WTC11 (cell line): ENCODE measurements around the gene SUGT1. TPM values are rescaled to one million over a fixed set of nuclear protein-coding genes. Genes with fewer than 3 reads are reported as not detected.
"Not testable (repeated sequence)": the region's sequence is repeated elsewhere in the genome, so short reads cannot be mapped to it uniquely, and the experiment has no call there.

Experiments used
- ATAC-seq: fragments of 200-7000 bp; cut with Tn5 transposase; 2 replicates; pipeline ENCODE4 v1.10.0; 2021; ENCODE audit warnings: mild to moderate bottlenecking, moderate library complexity
- CTCF ChIA-PET: fragments of 300-600 bp; sonication (Branson Sonifier 250); formaldehyde crosslinking; loops from one replicate; lab custom pipeline; 2021; ENCODE audit warnings: antibody characterized with exemption; lab: Charles Lee
- POLR2A ChIA-PET: fragments of 350-600 bp; sonication (Branson Sonifier 250); formaldehyde crosslinking; loops from one replicate; lab custom pipeline; 2021; ENCODE audit warnings: antibody characterized with exemption; lab: Charles Lee
- DNase-seq: peaks from one replicate; pipeline ENCODE4 v3.0.0; 2021; ENCODE audit warnings: low spot score
- H3K27ac Mint-ChIP-seq: 2 replicates; pipeline ENCODE4 v1.8.0; 2021; ENCODE audit warnings: mixed read lengths
- H3K27me3 Mint-ChIP-seq: 2 replicates; pipeline ENCODE4 v1.8.0; 2021; ENCODE audit warnings: low read depth, mild to moderate bottlenecking, moderate library complexity, mixed read lengths
- H3K36me3 Mint-ChIP-seq: 2 replicates; pipeline ENCODE4 v1.8.0; 2021; ENCODE audit warnings: mixed read lengths
- H3K4me1 Mint-ChIP-seq: 2 replicates; pipeline ENCODE4 v1.8.0; 2022; ENCODE audit warnings: mixed read lengths
- H3K4me3 Mint-ChIP-seq: 2 replicates; pipeline ENCODE4 v1.8.0; 2021; ENCODE audit warnings: mild to moderate bottlenecking, moderate library complexity, mixed read lengths
- H3K9me3 Mint-ChIP-seq: 2 replicates; pipeline ENCODE4 v1.8.0; 2021; ENCODE audit warnings: mixed read lengths
- ARID4B ChIP-seq: sonication (generic); formaldehyde crosslinking; IDR thresholded peaks from 2 replicates; pipeline ENCODE4 v1.8.0; 2023; ENCODE audit warnings: missing genetic modification reagents, mild to moderate bottlenecking, borderline replicate concordance
- ATF2 ChIP-seq: sonication (generic); formaldehyde crosslinking; IDR thresholded peaks from 2 replicates; pipeline ENCODE4 v1.8.1; 2022; ENCODE audit warnings: low read depth, missing genetic modification reagents, borderline replicate concordance
- CTCF ChIP-seq: fragments of 200-600 bp; IDR thresholded peaks from 2 replicates; pipeline ENCODE4 v1.8.0; 2022; ENCODE audit warnings: antibody characterized with exemption
- FOXK1 ChIP-seq: sonication (generic); formaldehyde crosslinking; IDR thresholded peaks from 2 replicates; pipeline ENCODE4 v1.8.0; 2022; ENCODE audit warnings: mild to moderate bottlenecking, moderate library complexity, missing genetic modification reagents
- FOXP1 ChIP-seq: sonication (generic); formaldehyde crosslinking; IDR thresholded peaks from 2 replicates; pipeline ENCODE4 v1.8.0; 2022; ENCODE audit warnings: missing genetic modification reagents, mild to moderate bottlenecking, moderate library complexity, borderline replicate concordance
- JAZF1 ChIP-seq: fragments of 250-450 bp; sonication (Bioruptor Pico); IDR thresholded peaks from 2 replicates; pipeline ENCODE4 v1.9.0; 2021; ENCODE audit warnings: moderate library complexity, mild to moderate bottlenecking, inconsistent platforms
- JUN ChIP-seq: sonication (generic); formaldehyde crosslinking; IDR thresholded peaks from 2 replicates; pipeline ENCODE4 v1.8.0; 2023; ENCODE audit warnings: mild to moderate bottlenecking, missing genetic modification reagents
- NFYB ChIP-seq: sonication (generic); formaldehyde crosslinking; conservative IDR thresholded peaks from 2 replicates; pipeline ENCODE4 v1.8.0; 2022; ENCODE audit warnings: low read depth, missing genetic modification reagents
- RELA ChIP-seq: sonication (generic); formaldehyde crosslinking; IDR thresholded peaks from 2 replicates; pipeline ENCODE4 v1.8.1; 2022; ENCODE audit warnings: missing genetic modification reagents, mild to moderate bottlenecking, borderline replicate concordance
- RORB ChIP-seq: fragments of 250-450 bp; sonication (Bioruptor Pico); IDR thresholded peaks from 2 replicates; pipeline ENCODE4 v1.9.0; 2021; ENCODE audit warnings: mild to moderate bottlenecking
- STAT6 ChIP-seq: sonication (generic); formaldehyde crosslinking; conservative IDR thresholded peaks from 2 replicates; pipeline ENCODE4 v1.8.1; 2023; ENCODE audit warnings: mild to moderate bottlenecking, low read depth, missing genetic modification reagents, moderate library complexity
- TCF7 ChIP-seq: sonication (generic); formaldehyde crosslinking; IDR thresholded peaks from 2 replicates; pipeline ENCODE4 v1.8.0; 2022; ENCODE audit warnings: mild to moderate bottlenecking, low read depth, missing genetic modification reagents, moderate library complexity
- ZBTB21 ChIP-seq: sonication (generic); formaldehyde crosslinking; IDR thresholded peaks from 2 replicates; pipeline ENCODE4 v1.8.1; 2023; ENCODE audit warnings: mild to moderate bottlenecking, missing genetic modification reagents, borderline replicate concordance
- ZNF121 ChIP-seq: sonication (generic); formaldehyde crosslinking; IDR thresholded peaks from 2 replicates; pipeline ENCODE4 v1.8.0; 2023; ENCODE audit warnings: missing genetic modification reagents
- total RNA-seq: library from RNA; stranded (reverse); gene quantifications from 3 replicates; pipeline ENCODE4 v1.2.3, GENCODE V29; 2021

The SUGT1 gene
- total RNA-seq, 1 experiment from 2014 or later = 76.3 TPM

GRCh38 chr13:52677823-52678222, 25.2 kb downstream of the SUGT1 start (continued):
- no peak for TF ChIP-seq RELA (CRISPR knock-in tag)
- no peak for TF ChIP-seq JAZF1
- TF ChIP-seq TCF7 (CRISPR knock-in tag) = no peak
- no peak for TF ChIP-seq ATF2
- TF ChIP-seq RORB (CRISPR knock-in tag) = no peak
- no peak for TF ChIP-seq FOXP1
- TF ChIP-seq NFYB (CRISPR knock-in tag) = no peak

GRCh38 chr13:52685806-52686205, 33.2 kb downstream of the SUGT1 start:
- H3K4me1 Mint-ChIP-seq, H3K27me3 Mint-ChIP-seq, H3K4me3 Mint-ChIP-seq, DNase-seq, H3K9me3 Mint-ChIP-seq, CTCF ChIA-PET, ATAC-seq, POLR2A ChIA-PET: not testable (repeated sequence)
- H3K27ac Mint-ChIP-seq = peak overlapping the region; percentile 10; the same call in 1 of the 2 replicates
- H3K36me3 Mint-ChIP-seq = peaks cover 49% of the 10 kb centered on the region

- DNase-seq = no peak
- Mint-ChIP-seq H3K9me3 (no peaks in the 10 kb centered on the region), H3K27me3 (no peaks in the 10 kb centered on the region), H3K4me1 (no peaks in the 10 kb centered on the region), H3K36me3 (peaks cover 47% of the 10 kb centered on the region), H3K27ac (peak overlapping the region; percentile 10; the same call in 1 of the 2 replicates), H3K4me3 (no peak overlapping the region)
- TF ChIP-seq JUN (CRISPR knock-in tag) (no peak), ZBTB21 (CRISPR knock-in tag) (no peak), ARID4B (no peak), ZNF121 (CRISPR knock-in tag) (no peak), JAZF1 (no peak), FOXK1 (no peak), STAT6 (CRISPR knock-in tag) (no peak), CTCF (no peak)
- no peak for ATAC-seq
- ChIA-PET POLR2A (no interaction called here), CTCF (interaction anchor here (1.6 kb wide), 1 partner anchor 123 kb away, joined by 4 read pairs; no protein-coding TSS in a partner anchor)
Observed at GRCh38 chr13:52686376-52686775, 33.7 kb downstream of the SUGT1 start.
